NCI-H146 (cell line): ENCODE results near the gene GTF3C1.

ENCODE experiments used
- DNase-seq: peaks from one replicate; lab custom pipeline; 2025; lab: John Stamatoyannopoulos, UW

The GTF3C1 gene

GRCh38 chr16:27517664-27518063 is 32.0 kb downstream of the GTF3C1 start:
- no peak for DNase-seq

GRCh38 chr16:27516365-27516764 is 33.3 kb downstream of the GTF3C1 start:
- no peak for DNase-seq

DNA sequence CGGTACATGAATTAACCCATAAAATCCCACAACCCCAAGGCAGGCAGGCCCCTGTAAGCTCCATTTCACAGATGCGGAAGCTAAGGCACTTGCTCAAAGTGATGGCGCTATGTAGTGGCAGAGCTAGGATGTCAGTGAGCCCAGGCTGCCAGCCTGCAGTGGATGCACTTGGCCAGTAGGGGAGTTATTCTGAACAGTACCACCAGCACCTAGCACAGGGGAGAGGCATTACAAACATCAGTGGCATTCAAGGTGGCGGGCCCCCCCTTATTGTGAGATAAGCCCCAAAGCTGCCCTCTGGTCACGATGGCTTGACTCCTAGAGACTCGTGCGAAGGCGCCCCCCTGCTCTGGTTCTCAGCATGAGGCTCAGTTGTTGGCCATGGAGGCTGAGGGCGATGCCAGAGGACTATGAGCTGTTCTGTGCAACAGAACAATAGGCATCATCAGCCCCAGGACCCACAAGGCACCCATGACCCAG is 33.8 kb downstream of the GTF3C1 start:
- DNase-seq, result no peak

- no peak for DNase-seq
These were observed 34.9 kb downstream of the GTF3C1 start for GRCh38 chr16:27514806-27515205.

DNA sequence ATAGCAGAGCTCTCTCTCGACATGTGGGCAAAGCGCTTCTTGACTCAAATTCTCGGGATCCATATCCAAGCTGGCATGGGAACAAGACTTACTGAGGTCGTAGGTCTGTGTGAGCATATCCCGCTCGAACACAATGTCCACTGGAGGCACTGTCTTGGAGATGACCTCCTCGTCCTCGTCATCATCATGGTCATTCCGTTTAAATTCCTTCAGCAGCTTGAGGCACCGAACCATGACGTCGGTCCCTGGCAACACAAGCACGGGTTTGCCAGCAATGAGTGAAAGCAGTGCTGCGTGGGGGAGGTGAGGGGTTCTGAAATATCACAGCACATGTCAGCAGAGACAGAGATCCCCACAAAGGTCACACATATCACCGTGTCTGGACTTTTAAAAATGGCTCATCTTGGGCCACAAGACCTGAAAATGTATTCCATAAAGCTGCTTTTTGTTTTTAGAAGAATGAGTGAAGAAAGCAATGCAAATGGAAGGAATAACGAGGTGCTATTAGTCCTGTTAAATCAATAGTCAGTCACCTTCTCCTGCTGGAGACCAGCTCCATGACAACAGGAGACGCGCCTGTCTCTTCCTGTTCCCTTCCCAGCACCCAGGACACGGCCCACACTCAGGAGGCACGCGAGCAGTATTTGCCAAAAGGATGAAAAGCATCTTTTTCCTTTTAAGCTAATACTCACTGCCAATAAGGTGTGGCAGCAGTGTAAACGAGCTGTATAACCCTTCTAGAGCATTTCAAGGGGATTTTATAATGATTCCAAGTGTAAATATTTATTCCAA is 37.9 kb downstream of the GTF3C1 start:
- DNase-seq, result no peak

DNA sequence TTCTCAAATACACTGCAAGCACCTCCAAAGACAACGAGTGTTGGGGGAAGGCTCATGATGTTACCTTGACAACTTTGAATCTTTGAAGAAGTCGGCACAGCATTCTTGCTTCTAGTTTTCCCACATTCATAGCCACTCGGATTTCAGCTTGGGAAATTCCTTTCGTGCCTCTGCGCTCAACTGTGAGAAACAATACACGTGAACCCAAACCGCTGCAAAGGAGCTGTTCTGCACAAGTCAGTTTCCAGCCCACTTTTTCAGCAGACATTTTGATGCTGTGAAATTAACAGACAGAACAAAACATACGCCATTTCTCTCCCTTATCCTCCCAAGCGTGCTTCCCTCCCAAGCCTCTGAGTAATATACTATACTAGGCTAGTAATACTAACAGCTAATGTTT is 41.2 kb downstream of the GTF3C1 start:
- no peak for DNase-seq

GRCh38 chr16:27506771-27507170 is 42.9 kb downstream of the GTF3C1 start:
- no peak for DNase-seq

DNA sequence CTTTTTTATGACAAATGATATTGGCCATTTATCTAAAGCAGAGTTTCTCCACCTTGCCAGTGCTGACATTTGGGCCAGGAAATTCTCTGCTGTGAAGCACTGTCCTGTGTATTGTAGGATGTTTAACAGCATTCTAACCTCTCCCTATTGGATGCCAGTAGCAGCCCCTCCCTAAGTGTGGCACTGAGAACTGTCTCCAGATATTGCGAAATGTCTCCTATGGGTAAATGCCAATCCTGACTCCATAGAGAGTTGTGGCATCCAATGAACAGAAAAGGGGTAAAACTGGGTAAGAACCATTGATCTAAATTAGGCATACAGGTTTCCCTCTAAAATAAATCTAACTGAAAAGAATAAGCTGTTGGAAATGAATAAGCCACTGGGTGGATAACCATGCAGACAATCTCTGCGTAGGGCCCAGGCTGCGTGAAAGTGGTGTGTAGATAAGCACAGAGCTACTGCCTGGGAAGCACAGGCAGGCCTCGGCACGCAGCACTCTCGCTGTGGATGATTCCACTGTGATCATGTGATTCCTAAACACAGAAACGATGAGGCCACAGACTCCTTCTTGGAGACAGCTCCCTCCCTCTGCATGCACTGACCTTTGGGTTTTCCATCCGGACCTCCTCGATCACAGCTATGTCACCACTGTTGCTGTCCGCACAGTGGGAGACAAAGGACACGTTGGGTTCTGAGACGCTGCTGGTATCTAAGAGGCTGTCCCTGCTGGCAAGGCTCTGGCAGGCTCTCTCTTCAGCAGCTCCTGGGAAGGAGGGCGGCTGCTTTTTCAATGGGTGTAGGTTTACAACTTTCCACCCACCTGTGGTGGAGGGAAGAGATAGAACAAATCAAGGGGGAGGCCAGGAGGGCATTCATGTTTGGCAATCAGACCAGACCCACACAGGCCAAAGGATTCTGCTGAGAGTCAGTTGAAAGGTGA is 44.1 kb downstream of the GTF3C1 start:
- no peak for DNase-seq

- no peak for DNase-seq
These were observed 46.1 kb downstream of the GTF3C1 start for GRCh38 chr16:27503662-27504061.

- DNase-seq, result no peak
These were observed 48.9 kb downstream of the GTF3C1 start for GRCh38 chr16:27500801-27501200.

DNA sequence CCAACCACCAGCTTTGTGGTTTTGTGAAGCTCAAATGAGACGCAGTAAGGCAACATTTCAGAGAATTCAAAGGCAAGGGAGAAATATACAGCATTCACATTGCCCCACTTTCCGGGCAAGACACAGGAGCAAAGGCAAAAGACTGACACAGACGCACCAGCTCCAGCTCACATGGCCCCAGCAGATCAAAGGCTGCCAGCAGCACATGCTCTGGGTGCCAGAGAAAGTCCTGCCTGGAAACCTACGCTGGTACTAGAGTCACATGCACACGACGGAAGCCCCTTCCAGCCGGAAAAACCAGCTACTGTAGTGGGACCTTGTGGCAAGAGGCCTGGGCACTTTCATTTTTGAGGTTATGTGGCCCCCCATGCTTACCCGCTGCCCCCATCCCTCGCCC is 50.1 kb downstream of the GTF3C1 start:
- no peak for DNase-seq

- no peak for DNase-seq
These were observed 50.6 kb downstream of the GTF3C1 start for GRCh38 chr16:27498916-27499658.

DNA sequence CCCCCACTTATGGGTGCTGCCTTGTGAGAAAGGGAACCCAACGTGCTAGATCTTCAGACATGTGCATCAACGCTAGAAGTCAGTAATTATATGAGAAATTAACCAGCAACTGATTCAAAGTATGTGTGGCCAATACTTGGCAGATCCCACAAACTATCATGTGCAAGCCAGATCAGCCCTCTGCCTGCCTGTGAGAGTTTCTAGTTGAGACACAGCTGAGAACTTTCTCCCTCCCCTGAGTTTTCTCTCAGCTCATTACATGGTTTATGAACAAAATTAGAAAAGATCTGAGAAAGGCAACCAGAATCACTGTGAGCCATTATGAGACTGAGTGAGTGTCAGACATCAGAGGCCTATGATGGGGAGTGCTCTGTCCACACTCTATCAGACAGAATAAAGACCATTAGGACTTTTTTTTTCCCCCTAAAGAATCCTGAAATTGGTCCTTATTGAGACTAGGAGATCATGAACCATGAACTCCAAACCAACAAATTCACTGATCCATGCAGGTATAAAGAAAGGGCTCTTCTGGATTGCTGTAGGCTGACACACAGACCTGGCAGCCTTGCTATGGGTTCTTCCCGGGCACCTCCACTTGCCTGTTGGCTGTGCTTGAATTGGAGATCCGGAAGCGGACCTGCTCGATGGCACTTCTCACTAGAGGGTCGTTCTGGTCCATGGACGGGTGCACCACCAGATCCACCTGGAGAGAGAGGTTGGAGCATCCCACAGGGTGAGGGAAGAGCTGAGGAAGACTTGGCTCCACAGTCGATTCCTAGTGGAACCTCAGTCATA is 51.5 kb downstream of the GTF3C1 start:
- DNase-seq, result no peak

DNA sequence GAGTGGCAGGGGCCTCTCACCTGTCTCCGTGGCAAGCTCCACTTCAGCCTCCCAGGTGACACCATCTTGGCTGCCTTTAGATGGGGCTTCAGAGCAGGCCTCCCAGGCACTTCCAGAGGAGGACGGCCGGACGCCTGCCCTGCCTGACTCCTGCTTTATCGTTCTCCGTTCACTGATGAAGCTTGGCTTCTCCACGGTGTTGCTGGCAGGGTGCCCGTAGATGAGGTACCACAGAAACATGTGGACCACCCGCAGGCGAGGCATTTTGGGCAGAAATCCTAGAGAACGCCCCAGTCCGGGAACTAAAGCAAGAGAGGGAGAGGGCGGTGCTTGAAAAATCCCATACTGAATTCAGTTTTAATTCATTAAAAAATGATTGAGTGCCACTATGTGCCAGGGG is 54.5 kb downstream of the GTF3C1 start:
- no peak for DNase-seq

- DNase-seq, result no peak
These were observed 57.1 kb downstream of the GTF3C1 start for GRCh38 chr16:27492588-27492979.

- DNase-seq, result no peak
These were observed 57.7 kb downstream of the GTF3C1 start for GRCh38 chr16:27491894-27492587.

DNA sequence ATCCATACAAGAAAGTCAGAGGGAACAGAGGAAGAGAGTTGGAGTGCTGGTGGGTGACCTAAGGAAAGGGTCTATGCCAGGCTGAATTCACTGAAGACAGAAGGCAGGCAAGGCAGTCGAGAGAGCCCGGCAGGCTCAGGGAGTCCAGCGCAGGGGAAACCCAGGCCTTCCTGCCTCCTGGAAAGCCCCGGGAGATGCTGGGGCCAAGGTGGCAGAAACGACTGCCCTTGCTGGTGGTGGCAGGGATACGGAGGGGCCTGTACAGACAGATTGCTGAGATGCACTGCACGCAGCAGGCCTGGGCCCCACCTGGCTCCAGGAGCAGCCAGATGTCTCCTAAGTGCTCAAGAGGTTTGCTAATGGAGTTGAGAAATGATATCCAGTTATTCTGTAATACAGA is 59.8 kb downstream of the GTF3C1 start:
- DNase-seq, result no peak

DNA sequence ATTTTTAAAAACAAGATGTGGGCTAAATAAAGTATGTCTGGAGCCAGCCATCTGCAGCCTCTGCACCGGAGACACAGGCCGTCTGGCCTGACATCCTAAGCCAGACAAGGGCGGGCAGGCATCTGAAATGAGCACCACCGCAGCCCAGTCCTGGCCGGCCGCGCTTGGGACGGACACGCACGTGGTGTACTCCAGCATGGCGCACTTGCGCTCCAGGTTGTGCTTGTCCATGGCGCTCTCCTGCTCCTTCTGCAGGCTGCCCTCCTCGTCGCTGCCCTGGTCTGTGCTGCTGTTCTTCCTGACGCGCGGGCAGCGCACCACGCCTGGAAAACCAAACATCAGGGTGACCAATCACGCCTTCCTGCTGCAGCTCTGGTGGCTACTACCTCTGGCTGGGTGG is 60.3 kb downstream of the GTF3C1 start:
- no peak for DNase-seq

DNA sequence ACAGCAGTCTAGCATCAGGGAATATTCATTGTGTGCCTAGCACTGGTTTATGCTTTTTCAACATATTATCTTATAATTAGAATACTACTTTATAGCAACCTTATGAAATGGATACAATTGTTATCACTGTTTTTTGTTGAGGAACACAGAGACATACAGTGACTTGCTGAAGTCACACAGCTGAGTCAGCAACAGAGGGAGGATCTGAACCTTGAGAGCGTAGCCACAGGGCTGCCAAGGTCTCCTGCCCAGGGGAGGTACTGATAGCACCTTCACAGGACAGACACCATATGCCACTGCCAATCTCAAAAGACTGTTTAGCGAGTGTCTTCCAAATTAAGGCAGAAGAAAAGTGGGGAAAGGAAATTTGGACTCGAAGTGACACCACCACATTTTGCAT is 63.0 kb downstream of the GTF3C1 start:
- no peak for DNase-seq

- DNase-seq, result no peak
These were observed 63.4 kb downstream of the GTF3C1 start for GRCh38 chr16:27486344-27486743.

GRCh38 chr16:27485811-27486210 is 63.9 kb downstream of the GTF3C1 start:
- no peak for DNase-seq
